Loucy (cell line): ENCODE results near the gene ITGAL.

Experiments used
- CTCF ChIP-seq: fragments of 200-600 bp; sonication (generic); conservative IDR thresholded peaks from 2 replicates; pipeline ENCODE4 v1.5.1; 2014; ENCODE audit warnings: mild to moderate bottlenecking, antibody characterized with exemption, low read length
- EZH2phosphoT487 ChIP-seq: fragments of 200-600 bp; IDR thresholded peaks from 2 replicates; pipeline ENCODE4 v1.6.1; 2018; ENCODE audit warnings: antibody characterized with exemption, mild to moderate bottlenecking, moderate library complexity, borderline replicate concordance

GRCh38 chr16:30569746-30570635 is 97.4 kb downstream of the ITGAL start:
- TF ChIP-seq CTCF: no peak
- no peak for TF ChIP-seq EZH2phosphoT487
